Astrocyte (in vitro differentiated cells and primary cell): ENCODE measurements around the gene CLEC20A. TPM values are rescaled to one million over a fixed set of nuclear protein-coding genes. Genes with fewer than 3 reads are reported as not detected.
A peak's percentile ranks its signal among the peaks of the same experiment; 100 is the strongest.

ENCODE experiments used
- DNase-seq: peaks from one replicate; pipeline ENCODE4 v3.0.0-alpha.2; 2010; ENCODE audit warnings: low read depth
- FAIRE-seq: peaks from 2 replicates; lab custom pipeline; 2011; peaks lifted over from hg19 to GRCh38; lab: Jason Lieb, UNC
- H2AFZ ChIP-seq: 2 replicates; pipeline ENCODE4 v1.6.0; 2012; ENCODE audit warnings: low read depth, low read length, inconsistent platforms
- H3K27ac ChIP-seq: 2 replicates; pipeline ENCODE4 v1.5.1; 2011; ENCODE audit warnings: low read depth, low read length, inconsistent platforms
- H3K27me3 ChIP-seq: 2 replicates; pipeline ENCODE4 v1.6.0; 2011; ENCODE audit warnings: low read length, inconsistent platforms; ENCODE audit not compliant: insufficient read depth
- H3K36me3 ChIP-seq: 2 replicates; pipeline ENCODE4 v1.5.1; 2011; ENCODE audit warnings: low read length, inconsistent platforms; ENCODE audit not compliant: insufficient read depth
- H3K4me1 ChIP-seq: 2 replicates; pipeline ENCODE4 v1.5.1; 2011; ENCODE audit warnings: low read length, inconsistent platforms; ENCODE audit not compliant: insufficient read depth
- H3K4me2 ChIP-seq: 2 replicates; pipeline ENCODE4 v1.6.0; 2012; ENCODE audit warnings: low read length, inconsistent platforms
- H3K4me3 ChIP-seq: 2 replicates; pipeline ENCODE4 v1.5.1; 2011; ENCODE audit warnings: low read depth, mild to moderate bottlenecking, low read length, inconsistent platforms; ENCODE audit not compliant: insufficient read depth
- H3K79me2 ChIP-seq: 2 replicates; pipeline ENCODE4 v1.6.0; 2012; ENCODE audit warnings: mild to moderate bottlenecking, low read length, inconsistent platforms; ENCODE audit not compliant: insufficient read depth
- H3K9ac ChIP-seq: 2 replicates; pipeline ENCODE4 v1.6.0; 2012; ENCODE audit warnings: mild to moderate bottlenecking, low read length, inconsistent platforms
- H3K9me3 ChIP-seq: 2 replicates; pipeline ENCODE4 v1.5.1; 2012; ENCODE audit warnings: low read depth, mild to moderate bottlenecking, low read length, inconsistent platforms; ENCODE audit not compliant: insufficient read depth
- H4K20me1 ChIP-seq: 2 replicates; pipeline ENCODE4 v1.6.0; 2012; ENCODE audit warnings: low read length, inconsistent platforms; ENCODE audit not compliant: insufficient read depth
- H3K27ac Mint-ChIP-seq: one replicate; pipeline ENCODE4 v1.8.0; 2021; ENCODE audit warnings: mild to moderate bottlenecking, mixed read lengths; ENCODE audit not compliant: unreplicated experiment
- H3K27me3 Mint-ChIP-seq: one replicate; pipeline ENCODE4 v1.8.0; 2021; ENCODE audit warnings: low read depth, mixed read lengths; ENCODE audit not compliant: unreplicated experiment
- H3K36me3 Mint-ChIP-seq: one replicate; pipeline ENCODE4 v1.8.0; 2021; ENCODE audit warnings: low read depth, mixed read lengths; ENCODE audit not compliant: unreplicated experiment
- H3K4me1 Mint-ChIP-seq: one replicate; pipeline ENCODE4 v1.8.0; 2021; ENCODE audit warnings: low read depth, mixed read lengths; ENCODE audit not compliant: unreplicated experiment
- H3K4me3 Mint-ChIP-seq: one replicate; pipeline ENCODE4 v1.8.0; 2021; ENCODE audit warnings: mild to moderate bottlenecking, moderate library complexity, mixed read lengths; ENCODE audit not compliant: unreplicated experiment
- H3K9me3 Mint-ChIP-seq: one replicate; pipeline ENCODE4 v1.8.0; 2021; ENCODE audit warnings: mild to moderate bottlenecking, mixed read lengths; ENCODE audit not compliant: unreplicated experiment
- CTCF ChIP-seq: IDR thresholded peaks from 2 replicates; pipeline ENCODE4 v1.5.1; 2011; ENCODE audit warnings: low read depth, mild to moderate bottlenecking, inconsistent platforms, low read length, moderate library complexity; ENCODE audit not compliant: insufficient read depth
- EZH2 ChIP-seq: IDR thresholded peaks from 2 replicates; pipeline ENCODE4 v1.6.1; 2012; ENCODE audit warnings: mild to moderate bottlenecking, low read length, inconsistent platforms; ENCODE audit not compliant: insufficient read depth
- total RNA-seq: library from RNA; stranded (reverse); gene quantifications from 2 replicates; pipeline ENCODE4 v1.2.1, GENCODE V29; 2021

CLEC20A gene
- total RNA-seq, 1 donor from 2014 or later: not detected

DNA sequence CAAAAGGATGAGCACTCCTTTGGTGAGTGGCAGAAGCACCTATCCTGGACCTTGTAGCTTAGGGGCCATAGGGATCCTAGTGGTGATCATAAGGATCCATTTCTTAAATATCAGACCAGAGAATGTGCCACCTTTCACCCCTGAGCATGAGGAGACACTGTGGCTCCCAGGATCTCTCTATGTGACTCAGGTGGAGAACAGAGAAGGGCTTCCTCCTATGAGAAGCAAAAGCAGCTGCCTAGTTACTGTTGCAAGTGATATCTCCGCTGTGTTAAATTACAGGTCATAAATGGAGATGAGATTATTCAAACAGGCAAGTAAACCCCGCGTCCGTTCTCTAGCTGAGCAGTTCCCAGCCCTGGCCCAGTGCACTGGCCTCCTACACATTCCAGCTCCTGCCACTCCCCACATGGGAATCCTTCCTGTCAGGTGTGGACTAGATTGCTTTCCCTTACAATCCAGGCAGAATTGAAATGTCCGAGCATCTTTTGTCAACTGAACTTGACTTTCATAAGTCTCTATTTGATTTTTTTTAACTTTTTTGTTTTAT lies 26.3 kb downstream of the CLEC20A start:
- H3K4me3 ChIP-seq: no peak overlapping the region
- H2AFZ ChIP-seq: no peak overlapping the region
- Mint-ChIP-seq H3K27ac (peak overlapping the region; percentile 48), H3K9me3 (no peaks in the 10 kb centered on the region), H3K4me3 (no peak overlapping the region), H3K4me1 (peaks cover 6% of the 10 kb centered on the region), H3K27me3 (no peaks in the 10 kb centered on the region), H3K36me3 (peaks cover 25% of the 10 kb centered on the region)
- H3K79me2 ChIP-seq: no peaks in the 10 kb centered on the region
- no peak overlapping the region for H3K9ac ChIP-seq
- no peak overlapping the region for H3K4me2 ChIP-seq
- no peak for FAIRE-seq
- TF ChIP-seq CTCF (no peak), EZH2 (no peak)
- no peaks in the 10 kb centered on the region for H3K4me1 ChIP-seq
- no peaks in the 10 kb centered on the region for H3K27me3 ChIP-seq
- peaks cover 29% of the 10 kb centered on the region for H3K36me3 ChIP-seq
- H3K9me3 ChIP-seq: no peaks in the 10 kb centered on the region
- DNase-seq: no peak
- H3K27ac ChIP-seq: no peak overlapping the region
- H4K20me1 ChIP-seq: no peaks in the 10 kb centered on the region

DNA sequence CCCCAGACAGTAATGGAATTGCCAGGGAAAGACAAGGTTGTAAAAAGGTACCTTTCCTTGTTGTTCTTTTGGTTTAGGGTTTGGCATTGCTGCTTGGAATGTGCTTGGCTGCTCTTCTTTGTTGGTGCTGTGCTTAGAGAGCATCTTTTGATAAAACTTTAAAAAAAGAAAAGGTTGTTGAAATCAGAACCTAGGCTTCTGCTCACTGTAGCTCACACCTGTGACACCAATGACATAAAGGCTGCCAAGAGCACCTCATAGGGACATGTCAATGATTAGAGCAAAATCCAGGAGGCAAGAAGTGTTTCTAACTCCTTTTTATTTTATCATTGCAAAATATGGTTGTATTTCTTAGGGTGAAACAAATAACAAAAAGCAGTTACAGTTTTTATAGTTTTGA lies 28.9 kb downstream of the CLEC20A start:
- peaks cover 18% of the 10 kb centered on the region for H3K4me1 Mint-ChIP-seq
- H3K4me3 ChIP-seq: no peak overlapping the region
- no peak overlapping the region for H2AFZ ChIP-seq
- no peak overlapping the region for H3K27ac Mint-ChIP-seq
- H3K36me3 Mint-ChIP-seq: peaks cover 17% of the 10 kb centered on the region
- no peak overlapping the region for H3K27ac ChIP-seq
- no peaks in the 10 kb centered on the region for H3K27me3 ChIP-seq
- no peaks in the 10 kb centered on the region for H3K9me3 Mint-ChIP-seq
- no peaks in the 10 kb centered on the region for H3K4me1 ChIP-seq
- H4K20me1 ChIP-seq: no peaks in the 10 kb centered on the region
- FAIRE-seq: no peak
- no peak overlapping the region for H3K4me3 Mint-ChIP-seq
- H3K9me3 ChIP-seq: no peaks in the 10 kb centered on the region
- H3K27me3 Mint-ChIP-seq: no peaks in the 10 kb centered on the region
- H3K9ac ChIP-seq: no peak overlapping the region
- H3K79me2 ChIP-seq: no peaks in the 10 kb centered on the region
- TF ChIP-seq CTCF (no peak), EZH2 (no peak)
- no peak for DNase-seq
- H3K4me2 ChIP-seq: no peak overlapping the region
- peaks cover 19% of the 10 kb centered on the region for H3K36me3 ChIP-seq

DNA sequence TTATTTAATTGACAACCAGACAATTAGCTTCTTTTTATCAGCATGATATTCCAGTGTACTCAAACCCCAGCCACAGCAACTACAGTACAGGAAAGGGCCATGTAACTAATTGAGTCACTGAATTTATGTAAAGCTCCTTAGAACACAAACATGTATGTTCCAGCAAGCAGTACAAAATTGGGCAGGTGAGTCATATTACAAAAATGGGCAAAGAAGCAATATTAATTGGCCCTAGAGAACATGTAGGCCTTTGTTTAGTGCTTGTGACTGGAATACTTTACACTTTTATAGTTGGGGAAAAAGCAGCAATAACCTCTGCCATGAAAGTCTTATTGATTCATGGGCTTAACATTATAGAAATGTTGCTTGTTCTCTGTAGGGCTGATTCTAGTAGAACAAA lies 31.8 kb downstream of the CLEC20A start:
- TF ChIP-seq CTCF: no peak
- TF ChIP-seq EZH2: no peak
- no peaks in the 10 kb centered on the region for H3K9me3 ChIP-seq

More for the DNA sequence above, 31.8 kb downstream of the CLEC20A start:
- H4K20me1 ChIP-seq: no peaks in the 10 kb centered on the region
- H3K4me3 ChIP-seq: no peak overlapping the region
- FAIRE-seq: no peak
- H2AFZ ChIP-seq: no peak overlapping the region
- peaks cover 15% of the 10 kb centered on the region for H3K36me3 Mint-ChIP-seq
- H3K27me3 Mint-ChIP-seq: no peaks in the 10 kb centered on the region
- H3K27ac ChIP-seq: peak overlapping the region; percentile 21
- H3K4me3 Mint-ChIP-seq: no peak overlapping the region
- peak overlapping the region; percentile 59 for H3K27ac Mint-ChIP-seq
- no peaks in the 10 kb centered on the region for H3K79me2 ChIP-seq
- no peaks in the 10 kb centered on the region for H3K27me3 ChIP-seq
- H3K4me1 ChIP-seq: no peaks in the 10 kb centered on the region
- peak; percentile 65 for DNase-seq
- H3K9ac ChIP-seq: no peak overlapping the region
- H3K9me3 Mint-ChIP-seq: no peaks in the 10 kb centered on the region
- peaks cover 19% of the 10 kb centered on the region for H3K36me3 ChIP-seq
- peaks cover 18% of the 10 kb centered on the region for H3K4me1 Mint-ChIP-seq
- peak overlapping the region; percentile 9 for H3K4me2 ChIP-seq
